DMS53 treated with DMSO at 0.1 percent for 48 hours (cell line): ENCODE data around the gene VASH1.

Source experiments
- DNase-seq: peaks from one replicate; lab custom pipeline; 2025; ENCODE audit not compliant: unreplicated experiment; lab: John Stamatoyannopoulos, UW

VASH1 gene

GRCh38 chr14:76770521-76771436 is 9.5 kb downstream of the VASH1 start:
- DNase-seq, result no peak

- no peak for DNase-seq
These were observed 10.2 kb downstream of the VASH1 start for GRCh38 chr14:76771437-76771980.

GRCh38 chr14:76772300-76773187 is 11.3 kb downstream of the VASH1 start:
- DNase-seq, result no peak

GRCh38 chr14:76773188-76773885 is 12.1 kb downstream of the VASH1 start:
- no peak for DNase-seq

- no peak for DNase-seq
These were observed 12.9 kb downstream of the VASH1 start for GRCh38 chr14:76773956-76774820.

GRCh38 chr14:76774821-76775694 is 13.8 kb downstream of the VASH1 start:
- DNase-seq, result no peak

- DNase-seq, result no peak
These were observed 14.6 kb downstream of the VASH1 start for GRCh38 chr14:76775695-76776427.

GRCh38 chr14:76776428-76777251 is 15.4 kb downstream of the VASH1 start:
- DNase-seq, result no peak

- DNase-seq, result no peak
These were observed 16.5 kb downstream of the VASH1 start for GRCh38 chr14:76777721-76778120.

- DNase-seq, result no peak
These were observed 17.4 kb downstream of the VASH1 start for GRCh38 chr14:76778546-76779215.

GRCh38 chr14:76779221-76780057 is 18.2 kb downstream of the VASH1 start:
- no peak for DNase-seq

- DNase-seq, result no peak
These were observed 18.7 kb downstream of the VASH1 start for GRCh38 chr14:76780058-76780345.

GRCh38 chr14:76780360-76780759 is 19.1 kb downstream of the VASH1 start:
- no peak for DNase-seq

GRCh38 chr14:76780875-76781647 is 19.8 kb downstream of the VASH1 start:
- DNase-seq, result no peak

- no peak for DNase-seq
These were observed 20.4 kb downstream of the VASH1 start for GRCh38 chr14:76781648-76782051.
